Measurements from ENCODE around the gene C16orf96. TPM values are rescaled to one million over a fixed set of nuclear protein-coding genes. Genes with fewer than 3 reads are reported as not detected.

C16orf96 gene
- total and polyA plus RNA-seq, 2 of the 8 experiments (the other 6 are each of a cell fraction or from before 2014, with no cell fraction given), result 1.0 to 1.3 TPM

- TF ChIP-seq CHD7 (IDR thresholded peaks at IDR 0.05; ENCODE audit: insufficient replicate concordance, low read length), result no peak
- TF ChIP-seq SIX5 (IDR thresholded peaks at IDR 0.05; ENCODE audit: low read depth, low read length), result no peak
- TF ChIP-seq TBP (IDR thresholded peaks at IDR 0.05; ENCODE audit: low read depth, low read length), result no peak
- no peak for TF ChIP-seq MAFK (IDR thresholded peaks at IDR 0.05; ENCODE audit: low read depth, low read length)
- no peak for TF ChIP-seq KDM5A (IDR thresholded peaks at IDR 0.05; ENCODE audit: low read length)
- no peak for TF ChIP-seq SIRT6 (IDR thresholded peaks at IDR 0.05; ENCODE audit: low read length)
- no peak for TF ChIP-seq YY1 (IDR thresholded peaks at IDR 0.05; ENCODE audit: low read depth, low read length)
- TF ChIP-seq HDAC2 (IDR thresholded peaks at IDR 0.05; ENCODE audit: borderline replicate concordance in 1 of 2, low read depth in 2 of 2, low read length in 2 of 2), result no peak
These were observed 80.1 kb downstream of the C16orf96 start (continued) for GRCh38 chr16:4636196-4636595.

Measured in H1 (cell line).